Hematopoietic multipotent progenitor cell treated with erythropoietin and hydrocortisone succinate and interleukin-3 and kit ligand, for 8 days (in vitro differentiated cells): ENCODE measurements around the gene AXDND1.
A peak's percentile ranks its signal among the peaks of the same experiment; 100 is the strongest.

Experiments used
- DNase-seq: peaks from one replicate; pipeline ENCODE4 v3.0.0-alpha.2; 2015

AXDND1 gene

DNA sequence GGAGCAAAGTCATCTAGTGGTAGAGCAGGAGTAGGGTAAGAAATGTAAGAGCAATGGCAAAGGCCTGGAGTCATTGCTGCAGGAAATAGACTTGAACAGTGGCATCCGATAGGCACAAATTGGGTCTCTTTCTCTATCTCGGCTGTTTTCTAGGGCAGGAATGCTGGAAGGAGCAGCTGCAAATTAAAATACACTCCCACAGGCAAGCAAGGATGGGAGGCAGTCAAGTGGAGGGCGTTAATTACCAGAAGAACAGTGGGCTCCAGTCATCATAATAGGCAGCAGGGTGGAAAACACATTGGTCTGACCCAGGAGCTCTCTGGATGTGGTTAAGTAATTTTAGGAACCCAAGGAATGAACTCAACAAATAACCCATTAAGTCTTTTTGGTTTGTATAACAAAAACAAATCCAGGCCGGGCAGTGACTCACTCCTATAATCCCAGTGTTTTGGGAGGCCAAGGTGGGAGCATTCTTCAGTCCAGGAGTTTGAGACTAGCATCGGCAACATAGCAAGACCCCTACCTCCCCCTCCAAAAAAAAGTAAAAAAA is 218.1 kb downstream of the AXDND1 start:
- DNase-seq: no peak

- no peak for DNase-seq
Observed at GRCh38 chr1:179586107-179586823, 220.5 kb downstream of the AXDND1 start.

DNA sequence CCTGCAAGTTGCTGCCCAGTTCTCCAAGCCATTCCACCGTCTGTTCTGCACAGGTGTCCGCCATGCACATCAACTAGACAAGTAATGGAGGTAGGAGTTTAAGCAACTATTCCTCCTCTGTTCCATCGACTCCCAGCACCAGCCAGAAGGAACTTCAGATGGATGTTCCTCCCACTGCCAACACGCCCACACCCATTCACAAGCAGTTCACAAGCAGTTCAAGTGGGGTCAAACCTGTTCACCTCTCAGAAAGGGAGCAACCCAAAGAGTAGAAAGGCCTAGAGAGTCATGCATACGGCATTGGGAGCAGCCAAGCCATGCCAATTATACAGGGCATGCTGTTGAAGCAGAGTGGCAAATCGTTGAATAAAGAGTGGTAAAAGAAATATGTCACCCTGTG is 221.6 kb downstream of the AXDND1 start:
- DNase-seq: no peak

DNA sequence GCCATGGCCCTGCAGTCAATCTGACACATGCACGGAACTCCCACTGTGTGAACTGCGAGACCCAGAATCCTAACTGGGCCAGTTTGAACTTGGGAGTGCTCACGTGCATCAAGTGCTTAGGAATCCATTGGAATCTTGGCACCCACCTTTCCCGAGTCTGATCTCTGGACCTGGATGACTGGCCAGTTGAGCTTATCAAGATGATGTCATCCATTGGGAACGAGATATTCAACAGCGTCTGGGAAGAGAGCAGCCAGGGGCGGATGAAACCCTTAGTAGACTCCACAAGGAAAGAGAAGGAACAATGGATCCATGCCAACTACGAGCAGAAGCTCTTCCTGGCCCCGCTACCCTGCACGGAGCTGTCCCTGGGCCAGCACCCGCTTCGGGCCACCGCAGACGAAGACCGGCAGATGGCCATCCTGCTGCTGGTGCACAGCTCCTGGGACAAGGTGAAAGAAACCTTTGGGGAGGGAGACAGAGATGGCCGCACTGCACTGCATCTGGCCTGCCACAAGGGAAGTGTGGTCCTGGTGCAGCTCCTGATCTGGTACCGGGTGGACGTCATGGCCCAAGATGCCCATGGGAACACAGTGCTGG is 222.8 kb downstream of the AXDND1 start:
- no peak for DNase-seq

DNA sequence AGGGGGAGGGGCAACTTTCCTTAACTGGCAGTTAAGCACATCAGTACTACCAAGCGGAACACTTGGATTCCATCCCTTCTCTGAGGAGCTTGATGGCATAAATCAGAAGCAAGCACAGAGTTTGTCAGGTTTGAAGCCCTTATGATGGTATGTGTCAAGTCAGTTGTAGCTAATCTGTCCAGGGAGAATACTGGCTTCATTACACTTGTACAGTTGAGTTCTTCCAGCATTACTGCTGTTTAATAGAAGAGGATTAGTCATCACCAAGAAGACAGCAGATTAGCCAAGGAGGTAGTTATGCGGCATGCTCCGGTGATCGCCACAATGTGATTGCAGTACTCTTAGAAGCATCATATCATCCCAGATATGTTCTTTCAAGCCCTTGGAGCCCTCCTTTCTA is 223.7 kb downstream of the AXDND1 start:
- no peak for DNase-seq

GRCh38 chr1:179590671-179591070 is 224.9 kb downstream of the AXDND1 start:
- no peak for DNase-seq

DNA sequence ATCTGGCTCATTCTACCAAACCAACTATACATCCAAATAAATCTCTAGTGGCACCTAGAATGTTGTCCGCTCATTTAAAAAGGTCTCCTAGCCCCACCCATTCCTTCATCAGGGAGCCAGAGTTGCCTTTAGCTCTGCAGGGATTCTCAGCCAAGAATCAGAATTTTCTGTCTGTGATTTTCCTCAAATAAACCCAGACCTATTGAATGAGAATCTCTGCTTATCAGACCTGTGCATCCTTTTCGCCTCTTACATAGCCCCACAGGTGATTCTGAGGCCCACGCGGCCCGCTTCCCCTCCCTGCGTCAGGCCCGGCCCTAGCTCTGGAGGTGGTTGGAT is 225.5 kb downstream of the AXDND1 start:
- no peak for DNase-seq

DNA sequence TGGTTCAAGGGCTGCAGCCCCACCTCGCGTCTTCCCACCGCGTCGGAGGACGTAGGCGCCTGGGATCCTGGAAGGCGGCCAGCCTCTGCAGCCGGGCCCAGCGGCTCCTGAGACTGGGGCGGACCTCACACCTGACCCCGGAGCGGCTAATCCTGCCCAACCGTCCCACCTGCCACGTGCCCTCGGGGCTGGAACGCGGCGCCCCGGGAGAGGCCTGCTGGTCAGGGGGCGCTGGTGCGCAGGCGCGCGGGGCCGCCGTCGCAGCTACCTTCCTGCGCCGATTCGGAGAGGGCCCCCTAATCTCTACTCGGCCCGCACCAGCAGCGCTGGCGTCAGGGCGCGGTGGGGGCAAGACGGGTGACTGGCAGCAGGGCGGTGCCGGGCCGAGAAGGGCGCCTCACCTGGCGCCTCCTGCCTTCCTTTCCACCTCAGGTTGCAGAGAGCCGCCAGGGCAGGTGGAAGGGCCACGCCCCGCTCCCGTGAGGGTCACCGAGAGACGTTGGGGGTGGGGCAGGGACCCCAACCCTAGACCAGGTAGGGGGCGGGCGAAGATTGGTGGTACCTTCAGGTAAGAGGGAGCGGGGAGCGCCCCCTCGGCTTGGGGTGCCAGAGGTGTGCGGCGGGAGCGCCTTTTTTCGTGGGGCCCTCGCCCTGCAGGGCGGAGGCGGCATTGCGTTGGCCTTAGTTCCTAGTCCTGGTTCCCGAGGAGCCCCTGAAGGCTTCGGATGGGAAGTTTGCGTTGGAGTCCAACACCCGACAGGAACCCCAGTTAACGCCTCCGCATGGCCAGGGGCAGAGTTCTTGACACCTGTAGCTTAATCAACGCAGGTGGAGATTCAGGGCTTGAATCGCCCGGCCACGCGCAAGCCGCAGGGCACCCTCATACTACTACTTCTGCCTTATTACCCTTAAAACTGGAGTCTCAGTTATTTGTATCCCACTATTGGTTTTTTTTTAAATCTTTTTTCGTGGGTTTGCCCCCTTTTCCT is 226.1 kb downstream of the AXDND1 start, which contains the start of gene TDRD5:
Gene TDRD5 (plus strand): TSS at position 241 of the 989 bp plus-strand sequence. CDS start 784 bp downstream, outside the sequence.
- DNase-seq: no peak

DNA sequence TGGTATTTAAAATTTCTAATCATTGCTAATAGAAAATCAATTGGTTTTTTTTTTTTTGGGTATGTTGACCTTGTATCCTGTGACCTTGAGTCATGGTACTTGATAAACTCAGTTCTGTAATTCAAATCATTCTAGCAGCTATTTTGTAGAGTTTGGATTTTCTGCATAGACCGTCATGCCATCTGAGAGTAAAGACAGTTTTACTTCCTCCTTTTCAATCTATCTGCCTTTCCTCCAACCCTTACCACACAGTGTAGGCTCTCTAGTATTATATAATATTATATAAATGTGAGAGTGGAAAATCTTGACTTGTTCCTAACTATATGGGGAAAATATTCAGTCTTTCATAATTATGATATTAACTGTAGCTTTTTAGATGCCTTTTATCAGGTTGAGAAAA is 232.9 kb downstream of the AXDND1 start:
- no peak for DNase-seq

DNA sequence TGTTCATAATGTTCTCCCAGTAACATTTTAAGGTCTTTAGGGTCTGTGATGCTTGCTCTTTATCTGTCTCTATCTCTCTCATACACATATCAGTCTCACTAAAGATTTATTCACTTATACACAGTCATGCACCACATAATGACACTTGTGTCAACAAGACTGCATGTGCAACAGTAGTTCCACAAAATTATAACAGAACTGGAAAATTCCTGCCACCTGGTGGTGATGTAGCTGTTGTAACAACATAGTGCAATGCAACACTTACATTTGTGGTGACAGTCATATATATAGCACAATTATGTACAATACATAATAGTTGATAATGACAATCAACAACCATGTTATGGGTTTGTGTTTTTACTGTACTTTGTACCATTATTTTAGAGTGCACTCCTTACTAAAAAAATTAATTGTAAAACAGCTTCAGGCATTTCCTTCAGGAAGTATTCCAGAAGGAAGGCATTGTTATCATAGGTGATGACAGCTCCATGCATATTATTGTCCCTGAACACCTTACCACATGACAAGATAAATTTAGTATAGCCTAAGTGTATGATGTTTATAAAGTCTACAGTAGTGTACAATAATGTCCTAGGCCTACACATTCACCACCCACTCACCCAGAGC is 234.0 kb downstream of the AXDND1 start:
- peak; percentile 36 for DNase-seq

DNA sequence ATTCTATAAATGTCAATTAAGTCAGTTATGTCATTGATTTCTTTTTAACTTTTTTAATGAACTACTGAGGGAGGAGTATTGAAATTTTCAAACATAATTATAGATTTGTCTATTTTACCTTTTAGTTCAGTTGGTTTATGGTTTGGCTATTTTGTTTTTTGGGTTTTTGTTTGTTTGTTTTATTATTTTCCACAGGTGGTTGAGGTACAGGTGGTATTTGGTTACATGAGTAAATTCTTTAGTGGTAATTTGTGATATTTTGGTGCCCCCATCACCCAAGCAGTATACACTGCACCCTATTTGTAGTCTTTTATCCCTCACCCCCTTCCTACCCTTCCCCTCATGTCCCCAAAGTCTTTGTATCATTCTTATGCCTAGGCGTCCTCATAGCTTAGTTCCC is 235.3 kb downstream of the AXDND1 start:
- DNase-seq: no peak
